Liver (tissue), 9 donors: Measurements from ENCODE around the gene ABHD14A. TPM values are rescaled to one million over a fixed set of nuclear protein-coding genes. Genes with fewer than 3 reads are reported as not detected.

Source experiments
- DNase-seq: peaks from one replicate; pipeline ENCODE4 v3.0.0-alpha.2; 2017; ENCODE audit warnings: low spot score
- H3K27ac ChIP-seq, 2 donors: one replicate each; pipeline ENCODE4 v1.7.0; 2013; ENCODE audit warnings: inconsistent platforms in 2 of 2, low read length in 2 of 2, control low read depth in 1 of 2, low read depth in 1 of 2, mild to moderate bottlenecking in 1 of 2
- H3K27me3 ChIP-seq, 4 donors: one replicate each; pipeline versions ENCODE4 v1.6.1 to v1.7.0; 2013; ENCODE audit warnings: low read length in 3 of 4, inconsistent platforms in 1 of 4, mild to moderate bottlenecking in 1 of 4, moderate library complexity in 1 of 4; ENCODE audit not compliant: control insufficient read depth in 4 of 4, insufficient read depth in 4 of 4
- H3K36me3 ChIP-seq, 4 donors: one replicate each; pipeline versions ENCODE4 v1.6.1 to v1.7.0; 2013; ENCODE audit warnings: low read length in 3 of 4, mild to moderate bottlenecking in 3 of 4, low read depth in 1 of 4, moderate library complexity in 1 of 4; ENCODE audit not compliant: control insufficient read depth in 4 of 4, insufficient read depth in 3 of 4
- H3K4me1 ChIP-seq, 4 donors: one replicate each; pipeline versions ENCODE4 v1.6.1 to v1.7.0; 2013; ENCODE audit warnings: low read length in 3 of 4, mild to moderate bottlenecking in 3 of 4, moderate library complexity in 1 of 4; ENCODE audit not compliant: control insufficient read depth in 4 of 4, insufficient read depth in 4 of 4
- H3K4me3 ChIP-seq, 3 donors: one replicate each; pipeline versions ENCODE4 v1.6.1 to v1.7.0; 2013; ENCODE audit warnings: low read length in 3 of 3, control low read depth in 1 of 3, low read depth in 1 of 3, mild to moderate bottlenecking in 1 of 3
- H3K9ac ChIP-seq, 2 donors: one replicate each; pipeline ENCODE4 v1.7.0; 2013; ENCODE audit warnings: low read length in 2 of 2, mild to moderate bottlenecking in 2 of 2, moderate library complexity in 2 of 2, control low read depth in 1 of 2, low read depth in 1 of 2
- H3K9me3 ChIP-seq, 4 donors: one replicate each; pipeline versions ENCODE4 v1.6.1 to v1.7.0; 2013; ENCODE audit warnings: low read length in 3 of 4; ENCODE audit not compliant: control insufficient read depth in 4 of 4
- EGR1 ChIP-seq, 2 donors: IDR thresholded peaks; 2 replicates each; pipeline ENCODE4 v1.6.1; 2016 to 2018; ENCODE audit warnings: antibody characterized with exemption in 2 of 2, low read depth in 2 of 2
- FOXA1 ChIP-seq: IDR thresholded peaks from 2 replicates; pipeline ENCODE4 v1.6.1; 2016; ENCODE audit warnings: antibody characterized with exemption
- FOXA2 ChIP-seq: IDR thresholded peaks from 2 replicates; pipeline ENCODE4 v1.6.1; 2016; ENCODE audit warnings: antibody characterized with exemption
- GABPA ChIP-seq, 2 donors: IDR thresholded peaks in 1 of 2; conservative IDR thresholded peaks in 1 of 2; 2 replicates each; pipeline ENCODE4 v1.6.1; 2016; ENCODE audit warnings: antibody characterized with exemption in 2 of 2, mild to moderate bottlenecking in 1 of 2, moderate library complexity in 1 of 2
- HNF4A ChIP-seq, 2 donors: conservative IDR thresholded peaks; 2 replicates each; pipeline ENCODE4 v1.6.1; 2016; ENCODE audit warnings: antibody characterized with exemption in 2 of 2, mild to moderate bottlenecking in 2 of 2
- HNF4G ChIP-seq: IDR thresholded peaks from 2 replicates; pipeline ENCODE4 v1.6.1; 2016; ENCODE audit warnings: antibody characterized with exemption
- JUND ChIP-seq, 2 donors: IDR thresholded peaks; 2 replicates each; pipeline ENCODE4 v1.6.1; 2016; ENCODE audit warnings: antibody characterized with exemption in 2 of 2
- NR2F2 ChIP-seq: IDR thresholded peaks from 2 replicates; pipeline ENCODE4 v1.6.1; 2016; ENCODE audit warnings: antibody characterized with exemption
- RAD21 ChIP-seq, 2 donors: IDR thresholded peaks; 2 replicates each; pipeline ENCODE4 v1.6.1; 2016; ENCODE audit warnings: antibody characterized with exemption in 2 of 2, mild to moderate bottlenecking in 2 of 2
- RXRA ChIP-seq, 2 donors: IDR thresholded peaks; 2 replicates each; pipeline ENCODE4 v1.6.1; 2017 to 2018; ENCODE audit warnings: antibody characterized with exemption in 2 of 2, mild to moderate bottlenecking in 1 of 2
- SP1 ChIP-seq: IDR thresholded peaks from 2 replicates; pipeline ENCODE4 v1.6.1; 2018; ENCODE audit warnings: antibody characterized with exemption, mild to moderate bottlenecking
- TAF1 ChIP-seq: conservative IDR thresholded peaks from 2 replicates; pipeline ENCODE4 v1.6.1; 2016; ENCODE audit warnings: antibody characterized with exemption, mild to moderate bottlenecking
- YY1 ChIP-seq: IDR thresholded peaks from 2 replicates; pipeline ENCODE4 v1.6.1; 2016; ENCODE audit warnings: antibody characterized with exemption, mild to moderate bottlenecking
- WGBS: extraction: QIAGEN DNeasy Blood & Tissue Kit; methylation state at CpG from one replicate; pipeline ENCODE4 v1.1.7; 2013; 5-methylcytosine and 5-hydroxymethylcytosine counted together
- polyA plus RNA-seq, 2 donors: library from polyadenylated mRNA; stranded (reverse) in 1 of 2; unstranded in 1 of 2; fragments of 200-250 nt in 1 of 2; fragments of >200 nt in 1 of 2; fragmentation: Nextera tagmentation in 1 of 2; extraction: Ambion mirVana in 1 of 2; gene quantifications; one replicate each; pipeline versions ENCODE4 v1.2.1 to v1.2.3, GENCODE V29; 2013 to 2015
- total RNA-seq, 2 donors: library from RNA; depleted of rRNA; stranded (reverse); fragments of >200 nt; gene quantifications; one replicate each; pipeline ENCODE4 v1.2.3, GENCODE V29; 2014
- TF ChIP-seq, protein P1 (sequence below): IDR thresholded peaks from 2 replicates; pipeline ENCODE4 v1.6.1; 2016; ENCODE audit warnings: antibody characterized with exemption
- TF ChIP-seq, protein P2 (sequence below): IDR thresholded peaks from 2 replicates; pipeline ENCODE4 v1.6.1; 2016; ENCODE audit warnings: antibody characterized with exemption, mild to moderate bottlenecking
- TF ChIP-seq, protein P3 (sequence below): IDR thresholded peaks from 2 replicates; pipeline ENCODE4 v1.6.1; 2016; ENCODE audit warnings: antibody characterized with exemption
- TF ChIP-seq, protein P4 (sequence below): IDR thresholded peaks from 2 replicates; pipeline ENCODE4 v1.6.1; 2016; ENCODE audit warnings: antibody characterized with exemption
- donor health status: healthy.
- donor health status: healthy.
- donor health status: healthy.
- donor health status: healthy.
- donor health status: healthy.

The ABHD14A gene
- total and polyA plus RNA-seq, 4 donors = 8.2 to 19.9 (median 13.4) TPM

DNA sequence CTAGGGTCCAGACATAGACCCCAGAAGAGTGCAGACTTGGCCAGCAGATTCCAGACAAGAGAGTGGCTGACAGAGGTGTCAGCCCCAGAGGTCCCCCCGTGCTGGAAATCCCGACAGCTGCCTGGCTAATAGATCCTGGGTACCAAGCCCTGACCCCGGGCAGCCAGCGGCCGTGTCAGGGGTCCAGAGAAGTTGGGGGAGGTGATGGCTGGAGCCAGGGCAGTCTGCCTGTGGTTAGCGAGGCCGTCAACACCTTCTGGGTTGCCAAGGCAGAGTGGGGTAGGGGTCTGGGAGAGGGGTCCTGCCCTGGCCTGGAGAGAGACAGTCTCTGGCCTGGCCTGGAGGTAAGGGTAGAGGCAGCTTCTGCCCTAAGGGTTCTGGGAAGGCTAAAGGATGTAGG, 45.9 kb downstream of the ABHD14A start:
- TF ChIP-seq, protein P1, sequence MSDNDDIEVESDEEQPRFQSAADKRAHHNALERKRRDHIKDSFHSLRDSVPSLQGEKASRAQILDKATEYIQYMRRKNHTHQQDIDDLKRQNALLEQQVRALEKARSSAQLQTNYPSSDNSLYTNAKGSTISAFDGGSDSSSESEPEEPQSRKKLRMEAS = no peak
- TF ChIP-seq TAF1 (no peak), YY1 (no peak), RXRA (IDR thresholded peaks at IDR 0.05) (no peak), FOXA1 (no peak), NR2F2 (no peak), FOXA2 (no peak), SP1 (no peak), EGR1 (IDR thresholded peaks at IDR 0.05; ENCODE audit: low read depth in 2 of 2) (no peak), RAD21 (IDR thresholded peaks at IDR 0.05) (no peak), GABPA (IDR thresholded peaks at IDR 0.05 in 1 of 2, conservative IDR thresholded peaks at IDR 0.05 in 1 of 2) (no peak), HNF4G (no peak), JUND (IDR thresholded peaks at IDR 0.05) (no peak), HNF4A (conservative IDR thresholded peaks at IDR 0.05) (no peak)
- TF ChIP-seq, protein P2, sequence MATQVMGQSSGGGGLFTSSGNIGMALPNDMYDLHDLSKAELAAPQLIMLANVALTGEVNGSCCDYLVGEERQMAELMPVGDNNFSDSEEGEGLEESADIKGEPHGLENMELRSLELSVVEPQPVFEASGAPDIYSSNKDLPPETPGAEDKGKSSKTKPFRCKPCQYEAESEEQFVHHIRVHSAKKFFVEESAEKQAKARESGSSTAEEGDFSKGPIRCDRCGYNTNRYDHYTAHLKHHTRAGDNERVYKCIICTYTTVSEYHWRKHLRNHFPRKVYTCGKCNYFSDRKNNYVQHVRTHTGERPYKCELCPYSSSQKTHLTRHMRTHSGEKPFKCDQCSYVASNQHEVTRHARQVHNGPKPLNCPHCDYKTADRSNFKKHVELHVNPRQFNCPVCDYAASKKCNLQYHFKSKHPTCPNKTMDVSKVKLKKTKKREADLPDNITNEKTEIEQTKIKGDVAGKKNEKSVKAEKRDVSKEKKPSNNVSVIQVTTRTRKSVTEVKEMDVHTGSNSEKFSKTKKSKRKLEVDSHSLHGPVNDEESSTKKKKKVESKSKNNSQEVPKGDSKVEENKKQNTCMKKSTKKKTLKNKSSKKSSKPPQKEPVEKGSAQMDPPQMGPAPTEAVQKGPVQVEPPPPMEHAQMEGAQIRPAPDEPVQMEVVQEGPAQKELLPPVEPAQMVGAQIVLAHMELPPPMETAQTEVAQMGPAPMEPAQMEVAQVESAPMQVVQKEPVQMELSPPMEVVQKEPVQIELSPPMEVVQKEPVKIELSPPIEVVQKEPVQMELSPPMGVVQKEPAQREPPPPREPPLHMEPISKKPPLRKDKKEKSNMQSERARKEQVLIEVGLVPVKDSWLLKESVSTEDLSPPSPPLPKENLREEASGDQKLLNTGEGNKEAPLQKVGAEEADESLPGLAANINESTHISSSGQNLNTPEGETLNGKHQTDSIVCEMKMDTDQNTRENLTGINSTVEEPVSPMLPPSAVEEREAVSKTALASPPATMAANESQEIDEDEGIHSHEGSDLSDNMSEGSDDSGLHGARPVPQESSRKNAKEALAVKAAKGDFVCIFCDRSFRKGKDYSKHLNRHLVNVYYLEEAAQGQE = no peak
- TF ChIP-seq, protein P3, sequence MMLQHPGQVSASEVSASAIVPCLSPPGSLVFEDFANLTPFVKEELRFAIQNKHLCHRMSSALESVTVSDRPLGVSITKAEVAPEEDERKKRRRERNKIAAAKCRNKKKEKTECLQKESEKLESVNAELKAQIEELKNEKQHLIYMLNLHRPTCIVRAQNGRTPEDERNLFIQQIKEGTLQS = no peak
- TF ChIP-seq, protein P4, sequence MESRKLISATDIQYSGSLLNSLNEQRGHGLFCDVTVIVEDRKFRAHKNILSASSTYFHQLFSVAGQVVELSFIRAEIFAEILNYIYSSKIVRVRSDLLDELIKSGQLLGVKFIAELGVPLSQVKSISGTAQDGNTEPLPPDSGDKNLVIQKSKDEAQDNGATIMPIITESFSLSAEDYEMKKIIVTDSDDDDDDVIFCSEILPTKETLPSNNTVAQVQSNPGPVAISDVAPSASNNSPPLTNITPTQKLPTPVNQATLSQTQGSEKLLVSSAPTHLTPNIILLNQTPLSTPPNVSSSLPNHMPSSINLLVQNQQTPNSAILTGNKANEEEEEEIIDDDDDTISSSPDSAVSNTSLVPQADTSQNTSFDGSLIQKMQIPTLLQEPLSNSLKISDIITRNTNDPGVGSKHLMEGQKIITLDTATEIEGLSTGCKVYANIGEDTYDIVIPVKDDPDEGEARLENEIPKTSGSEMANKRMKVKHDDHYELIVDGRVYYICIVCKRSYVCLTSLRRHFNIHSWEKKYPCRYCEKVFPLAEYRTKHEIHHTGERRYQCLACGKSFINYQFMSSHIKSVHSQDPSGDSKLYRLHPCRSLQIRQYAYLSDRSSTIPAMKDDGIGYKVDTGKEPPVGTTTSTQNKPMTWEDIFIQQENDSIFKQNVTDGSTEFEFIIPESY = no peak
- Histone ChIP-seq H3K4me3 (no peak overlapping the region), H3K27ac (no peak overlapping the region), H3K36me3 (no peaks in the 10 kb centered on the region), H3K9me3 (no peaks in the 10 kb centered on the region), H3K9ac (no peak overlapping the region), H3K4me1 (peaks cover 0 to 3% (median 0%) of the 10 kb centered on the region in 4 donors), H3K27me3 (no peaks in the 10 kb centered on the region)
- no peak for DNase-seq
- WGBS = 96% methylated on average over 7 of the region's 7 CpGs

DNA sequence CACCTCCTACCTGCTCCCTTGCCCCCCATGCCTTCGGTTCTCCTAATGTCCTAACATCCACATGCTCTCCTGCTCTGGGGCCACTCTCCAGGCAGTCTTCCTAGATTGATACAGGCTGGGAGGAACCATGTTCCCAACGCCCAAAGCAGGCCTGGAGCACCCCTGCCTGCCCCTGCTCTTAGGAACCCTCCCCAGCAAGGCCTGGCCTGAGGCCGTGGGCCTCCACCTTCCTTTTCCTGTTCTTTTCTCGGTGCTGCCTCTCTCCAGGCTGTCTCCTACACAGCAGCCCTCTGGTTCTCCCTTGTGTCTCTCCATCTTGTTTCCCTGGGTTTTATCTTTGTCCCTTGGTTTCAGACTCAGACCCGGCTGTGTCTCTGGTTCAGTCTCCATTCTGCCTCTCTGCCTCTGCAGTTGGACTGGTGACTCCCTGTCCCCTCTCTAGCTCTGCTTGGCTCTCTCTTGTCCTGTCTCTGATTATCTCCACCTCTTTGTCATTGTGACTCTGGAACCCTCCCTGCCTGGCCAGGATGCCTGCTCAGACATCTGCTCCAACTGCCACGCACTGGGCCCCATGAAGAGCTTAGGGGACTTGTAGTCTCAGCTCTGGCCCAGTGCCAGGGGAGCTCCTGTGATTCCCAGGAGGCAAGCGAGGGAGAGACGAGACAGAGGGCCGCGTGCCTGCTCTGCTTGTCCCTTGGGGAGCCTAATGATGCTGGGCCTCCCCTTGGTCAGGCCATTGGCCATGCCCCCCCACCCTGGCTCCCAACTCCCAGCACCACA, 46.8 kb downstream of the ABHD14A start:
- H3K36me3 ChIP-seq = no peaks in the 10 kb centered on the region
- H3K9me3 ChIP-seq = no peaks in the 10 kb centered on the region
- no peak overlapping the region for H3K9ac ChIP-seq
- no peak overlapping the region for H3K4me3 ChIP-seq
- WGBS = 84% methylated on average over 10 of the region's 10 CpGs
- TF ChIP-seq JUND (IDR thresholded peaks at IDR 0.05) (no peak), TAF1 (no peak), YY1 (no peak), SP1 (no peak), NR2F2 (no peak), FOXA1 (no peak)
- TF ChIP-seq, protein P4 = no peak
- TF ChIP-seq, protein P3 = no peak
- H3K27ac ChIP-seq = peak overlapping the region; percentile 25 to 50
- H3K4me1 ChIP-seq = peaks cover 0 to 3% (median 0%) of the 10 kb centered on the region in 4 donors
- DNase-seq = no peak
- H3K27me3 ChIP-seq = no peaks in the 10 kb centered on the region
